ENCODE data around the gene GRSF1.

Gene GRSF1

GRCh38 chr4:70793626-70794025, 46.1 kb downstream of the GRSF1 start:
- Histone ChIP-seq H3K4me2 (ENCODE audit: low read length) (no peak overlapping the region), H3K9me2 (replicated peaks; ENCODE audit: control insufficient read depth, low read length) (no peaks in the 10 kb centered on the region), H3K4me3 (ENCODE audit: low read length) (no peak overlapping the region), H3F3A (ENCODE audit: control insufficient read depth, insufficient read depth) (no peaks in the 10 kb centered on the region), H3K36me3 (ENCODE audit: control insufficient read depth, low read length) (peaks cover 73% of the 10 kb centered on the region), H3K79me2 (ENCODE audit: control insufficient read depth, low read length) (no peaks in the 10 kb centered on the region), H3K4me1 (ENCODE audit: control insufficient read depth, low read length) (peaks cover 21% of the 10 kb centered on the region), H3K9me3 (ENCODE audit: control insufficient read depth, insufficient read depth, low read length) (no peaks in the 10 kb centered on the region), H3K27me3 (ENCODE audit: control insufficient read depth, low read length) (no peaks in the 10 kb centered on the region), H4K20me1 (ENCODE audit: control insufficient read depth, insufficient read depth, low read depth, low read length) (no peaks in the 10 kb centered on the region), H3K27ac (ENCODE audit: low read depth, low read length) (no peak overlapping the region)
- TF ChIP-seq EZH2phosphoT487 (IDR thresholded peaks at IDR 0.05; ENCODE audit: borderline replicate concordance, low read length): no peak
- TF ChIP-seq, protein P1, sequence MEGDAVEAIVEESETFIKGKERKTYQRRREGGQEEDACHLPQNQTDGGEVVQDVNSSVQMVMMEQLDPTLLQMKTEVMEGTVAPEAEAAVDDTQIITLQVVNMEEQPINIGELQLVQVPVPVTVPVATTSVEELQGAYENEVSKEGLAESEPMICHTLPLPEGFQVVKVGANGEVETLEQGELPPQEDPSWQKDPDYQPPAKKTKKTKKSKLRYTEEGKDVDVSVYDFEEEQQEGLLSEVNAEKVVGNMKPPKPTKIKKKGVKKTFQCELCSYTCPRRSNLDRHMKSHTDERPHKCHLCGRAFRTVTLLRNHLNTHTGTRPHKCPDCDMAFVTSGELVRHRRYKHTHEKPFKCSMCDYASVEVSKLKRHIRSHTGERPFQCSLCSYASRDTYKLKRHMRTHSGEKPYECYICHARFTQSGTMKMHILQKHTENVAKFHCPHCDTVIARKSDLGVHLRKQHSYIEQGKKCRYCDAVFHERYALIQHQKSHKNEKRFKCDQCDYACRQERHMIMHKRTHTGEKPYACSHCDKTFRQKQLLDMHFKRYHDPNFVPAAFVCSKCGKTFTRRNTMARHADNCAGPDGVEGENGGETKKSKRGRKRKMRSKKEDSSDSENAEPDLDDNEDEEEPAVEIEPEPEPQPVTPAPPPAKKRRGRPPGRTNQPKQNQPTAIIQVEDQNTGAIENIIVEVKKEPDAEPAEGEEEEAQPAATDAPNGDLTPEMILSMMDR (IDR thresholded peaks at IDR 0.05; ENCODE audit: low read depth, low read length, poor library complexity, severe bottlenecking): no peak

- TF ChIP-seq, protein P1 (IDR thresholded peaks at IDR 0.05; ENCODE audit: low read depth, low read length, poor library complexity, severe bottlenecking): no peak
- TF ChIP-seq EZH2phosphoT487 (IDR thresholded peaks at IDR 0.05; ENCODE audit: borderline replicate concordance, low read length): no peak
- H3K36me3 ChIP-seq (ENCODE audit: control insufficient read depth, low read length): peaks cover 67% of the 10 kb centered on the region
- no peak overlapping the region for H3K27ac ChIP-seq (ENCODE audit: low read depth, low read length)
- no peaks in the 10 kb centered on the region for H3F3A ChIP-seq (ENCODE audit: control insufficient read depth, insufficient read depth)
- H3K4me2 ChIP-seq (ENCODE audit: low read length): no peak overlapping the region
- no peak overlapping the region for H3K4me3 ChIP-seq (ENCODE audit: low read length)
- peaks cover 21% of the 10 kb centered on the region for H3K4me1 ChIP-seq (ENCODE audit: control insufficient read depth, low read length)
- H3K9me2 ChIP-seq (replicated peaks; ENCODE audit: control insufficient read depth, low read length): no peaks in the 10 kb centered on the region
- H3K27me3 ChIP-seq (ENCODE audit: control insufficient read depth, low read length): no peaks in the 10 kb centered on the region
- no peaks in the 10 kb centered on the region for H3K79me2 ChIP-seq (ENCODE audit: control insufficient read depth, low read length)
- no peaks in the 10 kb centered on the region for H3K9me3 ChIP-seq (ENCODE audit: control insufficient read depth, insufficient read depth, low read length)
- H4K20me1 ChIP-seq (ENCODE audit: control insufficient read depth, insufficient read depth, low read depth, low read length): no peaks in the 10 kb centered on the region
Observed at GRCh38 chr4:70788733-70789132, 51.0 kb downstream of the GRSF1 start.

GRCh38 chr4:70787496-70787895, 52.2 kb downstream of the GRSF1 start:
- Histone ChIP-seq H3K9me3 (ENCODE audit: control insufficient read depth, insufficient read depth, low read length) (no peaks in the 10 kb centered on the region), H3K36me3 (ENCODE audit: control insufficient read depth, low read length) (peaks cover 62% of the 10 kb centered on the region), H3K27me3 (ENCODE audit: control insufficient read depth, low read length) (no peaks in the 10 kb centered on the region), H3K4me1 (ENCODE audit: control insufficient read depth, low read length) (peaks cover 21% of the 10 kb centered on the region), H3K4me2 (ENCODE audit: low read length) (no peak overlapping the region), H3K9me2 (replicated peaks; ENCODE audit: control insufficient read depth, low read length) (no peaks in the 10 kb centered on the region), H3K4me3 (ENCODE audit: low read length) (no peak overlapping the region), H3K27ac (ENCODE audit: low read depth, low read length) (no peak overlapping the region), H4K20me1 (ENCODE audit: control insufficient read depth, insufficient read depth, low read depth, low read length) (no peaks in the 10 kb centered on the region), H3K79me2 (ENCODE audit: control insufficient read depth, low read length) (no peaks in the 10 kb centered on the region), H3F3A (ENCODE audit: control insufficient read depth, insufficient read depth) (0 out of 2 replicates have a peak, but pooled peaks cover 2% of the 10 kb centered on the region)
- TF ChIP-seq EZH2phosphoT487 (IDR thresholded peaks at IDR 0.05; ENCODE audit: borderline replicate concordance, low read length): no peak
- TF ChIP-seq, protein P1 (IDR thresholded peaks at IDR 0.05; ENCODE audit: low read depth, low read length, poor library complexity, severe bottlenecking): no peak
